HEK293 (cell line): ENCODE data around the gene ZCCHC3.
A peak's percentile ranks its signal among the peaks of the same experiment; 100 is the strongest.
"Not testable (repeated sequence)": the region's sequence is repeated elsewhere in the genome, so short reads cannot be mapped to it uniquely, and the experiment has no call there.

Experiments used
- CTCF ChIA-PET: fragments of 350-600 bp; formaldehyde crosslinking; extraction: SDS; loops from one replicate; lab custom pipeline; 2021; ENCODE audit warnings: antibody characterized with exemption; lab: Yijun Ruan, JAX
- POLR2A ChIA-PET: fragments of 300-600 bp; formaldehyde crosslinking; extraction: SDS; loops from one replicate; lab custom pipeline; 2020; ENCODE audit warnings: antibody characterized with exemption, inconsistent platforms; lab: Yijun Ruan, JAX
- H3K27ac ChIP-seq: fragments of 200-500 bp; sonication (Bioruptor generic); 2 replicates; pipeline ENCODE4 v1.5.1; 2014; ENCODE audit warnings: low read depth, low read length, control low read depth, inconsistent platforms; ENCODE audit errors: extremely low read depth
- H3K36me3 ChIP-seq, 2 experiments: fragments of 200-500 bp in 1 of 2; sonication (Bioruptor generic) in 1 of 2; 1 replicate in 1 of 2; 2 replicates in 1 of 2; pipeline ENCODE4 v1.5.1; 2014 to 2017; ENCODE audit warnings: inconsistent platforms in 2 of 2, low read length in 2 of 2; ENCODE audit not compliant: control insufficient read depth in 2 of 2, insufficient read depth in 1 of 2
- H3K4me1 ChIP-seq: fragments of 200-500 bp; sonication (Bioruptor generic); 2 replicates; pipeline ENCODE4 v1.5.1; 2014; ENCODE audit warnings: mild to moderate bottlenecking, low read length, inconsistent platforms; ENCODE audit not compliant: control insufficient read depth, insufficient read depth
- H3K4me3 ChIP-seq: 2 replicates; pipeline ENCODE4 v1.5.1; 2011; ENCODE audit warnings: low read depth, mild to moderate bottlenecking, control low read depth, low read length, moderate library complexity
- H3K9me3 ChIP-seq: fragments of 200-500 bp; sonication (Bioruptor generic); 2 replicates; pipeline ENCODE4 v1.5.1; 2014; ENCODE audit warnings: low read depth, low read length, inconsistent platforms; ENCODE audit not compliant: control insufficient read depth, insufficient read depth
- BCL11B ChIP-seq: fragments of 450-650 bp; formaldehyde crosslinking; IDR thresholded peaks from 2 replicates; pipeline ENCODE4 v1.5.1; 2016; ENCODE audit warnings: low read depth, missing biosample characterization, missing genetic modification characterization
- GLI2 ChIP-seq: fragments of 450-650 bp; formaldehyde crosslinking; IDR thresholded peaks from 2 replicates; pipeline ENCODE4; 2017; ENCODE audit warnings: missing biosample characterization, missing genetic modification characterization, low read depth, borderline replicate concordance
- KLF10 ChIP-seq: fragments of 450-650 bp; IDR thresholded peaks from 2 replicates; pipeline ENCODE4 v1.5.1; 2018; ENCODE audit warnings: missing biosample characterization, mild to moderate bottlenecking, missing genetic modification characterization
- OSR2 ChIP-seq: fragments of 450-650 bp; formaldehyde crosslinking; IDR thresholded peaks from 2 replicates; pipeline ENCODE4 v1.5.1; 2016; ENCODE audit warnings: missing biosample characterization, missing genetic modification characterization
- SP7 ChIP-seq: fragments of 450-650 bp; formaldehyde crosslinking; IDR thresholded peaks from 2 replicates; pipeline ENCODE4 v1.5.1; 2016; ENCODE audit warnings: missing biosample characterization, missing genetic modification characterization
- ZBTB20 ChIP-seq: fragments of 450-650 bp; formaldehyde crosslinking; IDR thresholded peaks from 2 replicates; pipeline ENCODE4 v1.5.1; 2016; ENCODE audit warnings: missing biosample characterization, missing genetic modification characterization
- ZBTB48 ChIP-seq: fragments of 450-650 bp; formaldehyde crosslinking; IDR thresholded peaks from 2 replicates; pipeline ENCODE4 v1.5.1; 2016; ENCODE audit warnings: missing biosample characterization, missing genetic modification characterization
- ZEB2 ChIP-seq: fragments of 450-650 bp; formaldehyde crosslinking; IDR thresholded peaks from 2 replicates; pipeline ENCODE4 v1.5.1; 2016; ENCODE audit warnings: missing biosample characterization, missing genetic modification characterization
- ZFHX2 ChIP-seq: fragments of 450-650 bp; formaldehyde crosslinking; conservative IDR thresholded peaks from 2 replicates; pipeline ENCODE4 v1.5.1; 2016; ENCODE audit warnings: missing biosample characterization, missing genetic modification characterization
- ZFP41 ChIP-seq: fragments of 450-650 bp; formaldehyde crosslinking; IDR thresholded peaks from 2 replicates; pipeline ENCODE4 v1.5.1; 2016; ENCODE audit warnings: missing biosample characterization, missing genetic modification characterization, borderline replicate concordance
- ZNF10 ChIP-seq: fragments of 450-650 bp; formaldehyde crosslinking; IDR thresholded peaks from 2 replicates; pipeline ENCODE4 v1.5.1; 2017; ENCODE audit warnings: missing biosample characterization, missing genetic modification characterization
- ZNF121 ChIP-seq: fragments of 450-650 bp; formaldehyde crosslinking; IDR thresholded peaks from 2 replicates; pipeline ENCODE4 v1.5.1; 2016; ENCODE audit warnings: missing biosample characterization, missing genetic modification characterization
- ZNF169 ChIP-seq: fragments of 450-650 bp; formaldehyde crosslinking; IDR thresholded peaks from 2 replicates; pipeline ENCODE4 v1.5.1; 2016; ENCODE audit warnings: missing biosample characterization, missing genetic modification characterization
- ZNF18 ChIP-seq: fragments of 450-650 bp; formaldehyde crosslinking; IDR thresholded peaks from 2 replicates; pipeline ENCODE4 v1.5.1; 2016; ENCODE audit warnings: missing biosample characterization, missing genetic modification characterization
- ZNF341 ChIP-seq: fragments of 450-650 bp; formaldehyde crosslinking; IDR thresholded peaks from 2 replicates; pipeline ENCODE4; 2016; ENCODE audit warnings: low read depth, missing biosample characterization, missing genetic modification characterization
- ZNF366 ChIP-seq: fragments of 450-650 bp; formaldehyde crosslinking; conservative IDR thresholded peaks from 2 replicates; pipeline ENCODE4 v1.5.1; 2016; ENCODE audit warnings: missing biosample characterization, missing genetic modification characterization
- ZNF513 ChIP-seq: fragments of 450-650 bp; IDR thresholded peaks from 2 replicates; pipeline ENCODE4 v1.5.1; 2018; ENCODE audit warnings: missing biosample characterization, missing genetic modification characterization
- ZNF600 ChIP-seq: fragments of 450-650 bp; formaldehyde crosslinking; IDR thresholded peaks from 2 replicates; pipeline ENCODE4 v1.5.1; 2016; ENCODE audit warnings: missing biosample characterization, missing genetic modification characterization
- ZNF654 ChIP-seq: fragments of 450-650 bp; formaldehyde crosslinking; IDR thresholded peaks from 2 replicates; pipeline ENCODE4 v1.5.1; 2016; ENCODE audit warnings: low read depth, missing biosample characterization, missing genetic modification characterization
- ZNF768 ChIP-seq: fragments of 450-650 bp; formaldehyde crosslinking; IDR thresholded peaks from 2 replicates; pipeline ENCODE4 v1.5.1; 2018; ENCODE audit warnings: missing biosample characterization, mild to moderate bottlenecking, missing genetic modification characterization
- TF ChIP-seq, protein P1 (sequence below): fragments of 450-650 bp; formaldehyde crosslinking; optimal IDR thresholded peaks from 2 replicates; pipeline ENCODE3; 2016; ENCODE audit warnings: missing biosample characterization, mild to moderate bottlenecking, missing genetic modification characterization

ZCCHC3 gene

DNA sequence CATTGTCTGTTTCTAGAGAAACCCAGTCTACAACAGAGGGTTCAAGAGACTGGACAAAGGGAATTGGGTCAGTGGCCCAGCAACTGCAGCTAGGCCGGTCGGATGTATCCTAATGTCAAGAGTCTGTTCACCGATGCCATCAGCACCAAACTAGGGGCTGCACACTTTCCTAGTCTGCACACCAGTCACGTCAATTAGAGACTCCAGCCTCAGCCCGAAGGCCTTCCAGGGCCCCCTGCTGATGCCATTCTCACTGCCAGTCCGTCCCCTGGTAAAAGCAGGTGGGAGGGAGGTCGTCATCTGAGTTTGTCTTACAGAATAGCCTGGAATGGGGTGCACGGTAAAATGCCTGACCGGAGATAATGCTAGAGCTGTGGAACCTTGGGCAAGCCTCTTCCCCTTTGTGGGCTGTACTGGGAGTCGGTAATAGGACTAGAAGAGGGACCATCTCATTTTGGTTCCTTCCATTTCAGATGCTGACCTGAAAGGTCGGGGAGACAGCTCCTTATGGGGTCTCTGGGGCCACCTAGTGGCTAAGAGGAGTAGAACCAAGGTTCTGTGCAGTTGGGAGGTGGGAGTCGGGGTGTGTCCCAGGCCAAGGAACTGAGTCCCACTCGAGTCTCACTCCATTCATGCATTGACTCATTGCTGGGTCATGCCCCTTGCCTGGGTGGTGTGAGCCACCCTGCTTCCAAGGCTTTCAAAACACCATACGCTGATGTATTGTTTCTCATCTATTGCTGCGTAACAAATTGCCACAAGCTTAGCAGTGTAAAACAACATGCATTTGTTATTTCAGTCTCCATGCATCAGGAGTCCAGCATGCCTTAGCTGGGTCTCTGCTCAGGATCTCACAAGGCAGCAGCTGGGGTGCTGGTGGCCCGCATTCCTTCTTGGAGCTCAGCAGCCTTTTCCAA lies 33.1 kb downstream of the ZCCHC3 start (continued):
- TF ChIP-seq ZNF18 (tag by site-specific recombination) (peak; percentile 79), ZNF169 (no peak), SP7 (peak; percentile 51; the same call in 1 of the 2 replicates), ZNF768 (tag by site-specific recombination) (no peak), ZNF600 (0 out of 2 replicates have a peak, but pooled peaks have one; percentile 39), ZNF341 (tag by site-specific recombination) (peak; percentile 72), KLF10 (tag by site-specific recombination) (0 out of 2 replicates have a peak, but pooled peaks have one; percentile 32), ZFHX2 (tag by site-specific recombination) (0 out of 2 replicates have a peak, but pooled peaks have one; percentile 20), ZFP41 (tag by site-specific recombination) (no peak), ZNF654 (tag by site-specific recombination) (peak; percentile 96), OSR2 (tag by site-specific recombination) (no peak), ZEB2 (tag by site-specific recombination) (peak; percentile 57; the same call in 1 of the 2 replicates)
- TF ChIP-seq, protein P1, sequence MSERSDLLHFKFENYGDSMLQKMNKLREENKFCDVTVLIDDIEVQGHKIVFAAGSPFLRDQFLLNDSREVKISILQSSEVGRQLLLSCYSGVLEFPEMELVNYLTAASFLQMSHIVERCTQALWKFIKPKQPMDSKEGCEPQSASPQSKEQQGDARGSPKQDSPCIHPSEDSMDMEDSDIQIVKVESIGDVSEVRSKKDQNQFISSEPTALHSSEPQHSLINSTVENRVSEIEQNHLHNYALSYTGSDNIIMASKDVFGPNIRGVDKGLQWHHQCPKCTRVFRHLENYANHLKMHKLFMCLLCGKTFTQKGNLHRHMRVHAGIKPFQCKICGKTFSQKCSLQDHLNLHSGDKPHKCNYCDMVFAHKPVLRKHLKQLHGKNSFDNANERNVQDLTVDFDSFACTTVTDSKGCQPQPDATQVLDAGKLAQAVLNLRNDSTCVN = no peak
- TF ChIP-seq, all 188 proteins: peak for 19

- H3K9me3 ChIP-seq = no peaks in the 10 kb centered on the region
- peaks cover 3% of the 10 kb centered on the region; the same call in 1 of the 2 replicates for H3K4me1 ChIP-seq
- TF ChIP-seq ZNF121 (tag by site-specific recombination) = peak; percentile 47; the same call in 1 of the 2 replicates
- no peak for TF ChIP-seq GLI2
- no peak for TF ChIP-seq ZNF10 (tag by site-specific recombination)
- no peak for TF ChIP-seq ZBTB20 (tag by site-specific recombination)
- no peak for TF ChIP-seq ZBTB48 (tag by site-specific recombination)
- TF ChIP-seq BCL11B = no peak
- H3K27ac ChIP-seq = no peak overlapping the region
- POLR2A ChIA-PET = interaction anchor here (1.6 kb wide), 1 partner anchor 13 kb away, joined by 7 read pairs; the partner anchor contains the start of gene NRSN2
- no peaks in the 10 kb centered on the region for H3K36me3 ChIP-seq
- no peak overlapping the region for H3K4me3 ChIP-seq
- CTCF ChIA-PET = interaction anchor here (1.3 kb wide), 1 partner anchor 65 kb away, joined by 4 read pairs; no protein-coding TSS in a partner anchor
These were observed 37.2 kb downstream of the ZCCHC3 start for GRCh38 chr20:334578-334977.

DNA sequence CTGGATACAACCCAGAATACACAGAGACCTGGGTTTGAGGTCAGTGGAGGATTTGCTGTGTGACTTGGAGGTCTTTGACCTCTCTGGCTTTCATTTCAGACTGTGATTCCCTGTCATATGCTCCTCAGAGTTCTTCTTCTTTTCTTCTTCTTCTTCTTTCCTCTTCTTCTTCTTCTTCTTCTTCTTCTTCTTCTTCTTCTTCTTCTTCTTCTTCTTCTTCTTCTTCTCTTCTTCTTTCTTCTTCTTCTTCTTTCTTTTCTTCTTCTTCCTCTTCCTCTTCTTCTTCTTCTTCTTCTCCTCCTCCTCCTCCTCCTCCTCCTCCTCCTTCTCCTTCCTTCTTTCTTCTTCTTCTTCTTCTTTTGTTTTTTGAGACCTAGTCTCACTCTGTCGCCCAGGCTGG lies 38.7 kb downstream of the ZCCHC3 start:
- H3K9me3 ChIP-seq, POLR2A ChIA-PET, H3K27ac ChIP-seq, CTCF ChIA-PET, H3K4me1 ChIP-seq, H3K4me3 ChIP-seq, H3K36me3 ChIP-seq: not testable (repeated sequence)
- TF ChIP-seq ZNF366 (tag by site-specific recombination) (peak; percentile 78), ZNF513 (tag by site-specific recombination) (peak; percentile 92)
